ENCODE data around the gene CYP1B1. TPM values are rescaled to one million over a fixed set of nuclear protein-coding genes. Genes with fewer than 3 reads are reported as not detected.

The CYP1B1 gene
- total and polyA plus RNA-seq, 2 of the 13 experiments (the other 11 are each of a cell fraction or from before 2014, with no cell fraction given): not detected

DNA sequence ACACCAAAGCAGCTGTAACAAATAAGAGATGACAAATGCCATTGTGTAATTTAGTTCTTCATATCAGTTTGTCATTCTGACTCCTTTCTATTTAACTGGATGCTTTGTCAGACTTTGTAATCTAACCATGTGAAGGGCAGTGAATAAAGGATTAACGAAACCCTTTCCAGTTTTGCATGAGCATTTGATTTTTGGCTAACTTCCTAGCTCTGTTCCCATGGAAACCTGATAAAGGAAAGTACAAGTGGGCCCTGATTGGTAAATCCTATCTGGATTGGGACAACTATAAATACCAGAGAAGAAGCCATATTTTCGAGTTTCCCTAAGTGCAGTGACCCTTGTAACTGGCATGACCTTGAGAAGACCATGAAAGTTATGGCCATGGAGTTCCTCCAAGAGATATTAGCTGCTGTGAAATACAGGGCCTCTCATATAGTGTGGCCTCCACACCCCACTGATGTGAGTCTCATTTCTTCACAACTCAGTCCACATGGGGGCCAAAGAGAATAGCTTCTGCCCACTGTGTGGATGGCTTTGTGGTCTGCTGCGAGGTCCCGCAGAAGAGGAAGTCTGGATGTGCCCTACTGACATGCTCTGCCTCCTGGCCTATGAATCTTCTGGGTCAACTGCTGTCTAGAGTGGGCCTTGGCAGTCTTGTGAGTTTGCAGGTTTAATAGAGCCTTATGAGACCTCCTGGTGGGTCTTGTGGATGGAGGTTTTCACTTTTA lies 38.2 kb upstream of the CYP1B1 start:
- no peak for FAIRE-seq
- in situ Hi-C loops (cut with HindIII; ENCODE audit: extremely low pct_ligation_motif_present, low pct_unique_long_range_greater_than_20kb): no loop called here
- Histone ChIP-seq H3K9me3 (ENCODE audit: low read length) (no peaks in the 10 kb centered on the region), H3K4me2 (ENCODE audit: low read depth, low read length) (no peak overlapping the region), H3K4me1 (ENCODE audit: insufficient read depth, low read length) (peaks cover 10% of the 10 kb centered on the region), H3K4me3 (replicated peaks in 1 of 3; ENCODE audit: insufficient read depth in 1 of 3, low read depth in 2 of 3, low read length in 3 of 3) (no peak overlapping the region), H3K79me2 (ENCODE audit: insufficient read depth, low read length) (no peaks in the 10 kb centered on the region), H3K9ac (ENCODE audit: insufficient read depth, low read depth, low read length) (no peak overlapping the region), H3K27ac (ENCODE audit: extremely low read length, insufficient read depth, low read length) (no peak overlapping the region), H2AFZ (ENCODE audit: low read length) (no peak overlapping the region), H4K20me1 (ENCODE audit: insufficient read depth, low read length) (no peaks in the 10 kb centered on the region), H3K27me3 (ENCODE audit: control insufficient read depth in 1 of 2, insufficient read depth in 2 of 2, low read length in 2 of 2) (peaks cover 0 to 8% of the 10 kb centered on the region in 2 experiments; a peak in 1 of 5 replicates), H3K36me3 (replicated peaks in 1 of 2; ENCODE audit: control insufficient read depth in 1 of 2, insufficient read depth in 2 of 2, low read length in 2 of 2) (no peaks in the 10 kb centered on the region)
- BruUV-seq (replicated peaks): no TSS peak
- DNase-seq (ENCODE audit: low spot score): no peak
- ChIA-PET POLR2A (no interaction called here), CTCF (ENCODE audit: low intra/inter-chr PET ratio, low total read pairs) (interaction anchor here (1.6 to 2.6 kb wide), 2 partner anchors 132 to 223 kb away, joined by 7 to 15 read pairs; no protein-coding TSS in a partner anchor)
- no peak for ATAC-seq
- intact Hi-C loops (cut with micrococcal nuclease; ENCODE audit: unreplicated experiment): no loop called here
- 28% methylated on average over 4 of the region's 4 CpGs for WGBS (ENCODE audit: low lambda C conversion rate)
- TF ChIP-seq PAWR (CRISPR knock-in tag; IDR thresholded peaks at IDR 0.05; ENCODE audit: borderline replicate concordance) (no peak), ZNF431 (CRISPR knock-in tag; IDR thresholded peaks at IDR 0.05; ENCODE audit: borderline replicate concordance, low read depth) (no peak), ADNP (CRISPR knock-in tag; IDR thresholded peaks at IDR 0.05) (no peak), ZBTB8A (CRISPR knock-in tag; IDR thresholded peaks at IDR 0.05; ENCODE audit: borderline replicate concordance, low read depth) (no peak), KDM5A (IDR thresholded peaks at IDR 0.05; ENCODE audit: borderline replicate concordance, low read length) (no peak), ZNF839 (CRISPR knock-in tag; IDR thresholded peaks at IDR 0.05; ENCODE audit: borderline replicate concordance) (no peak), SCMH1 (CRISPR knock-in tag; IDR thresholded peaks at IDR 0.05; ENCODE audit: borderline replicate concordance) (no peak), HNRNPH1 (optimal IDR thresholded peaks at IDR 0.05; ENCODE audit: low read depth, low read length) (no peak), ZNF557 (CRISPR knock-in tag; IDR thresholded peaks at IDR 0.05) (no peak), NR2C2 (CRISPR knock-in tag; IDR thresholded peaks at IDR 0.05; ENCODE audit: borderline replicate concordance) (no peak), ZNF766 (CRISPR knock-in tag; IDR thresholded peaks at IDR 0.05; ENCODE audit: borderline replicate concordance) (no peak), IRF2 (CRISPR knock-in tag; IDR thresholded peaks at IDR 0.05) (no peak), ZNF543 (CRISPR knock-in tag; IDR thresholded peaks at IDR 0.05) (no peak), ZNF12 (CRISPR knock-in tag; IDR thresholded peaks at IDR 0.05) (no peak)
- TF ChIP-seq, protein P1, sequence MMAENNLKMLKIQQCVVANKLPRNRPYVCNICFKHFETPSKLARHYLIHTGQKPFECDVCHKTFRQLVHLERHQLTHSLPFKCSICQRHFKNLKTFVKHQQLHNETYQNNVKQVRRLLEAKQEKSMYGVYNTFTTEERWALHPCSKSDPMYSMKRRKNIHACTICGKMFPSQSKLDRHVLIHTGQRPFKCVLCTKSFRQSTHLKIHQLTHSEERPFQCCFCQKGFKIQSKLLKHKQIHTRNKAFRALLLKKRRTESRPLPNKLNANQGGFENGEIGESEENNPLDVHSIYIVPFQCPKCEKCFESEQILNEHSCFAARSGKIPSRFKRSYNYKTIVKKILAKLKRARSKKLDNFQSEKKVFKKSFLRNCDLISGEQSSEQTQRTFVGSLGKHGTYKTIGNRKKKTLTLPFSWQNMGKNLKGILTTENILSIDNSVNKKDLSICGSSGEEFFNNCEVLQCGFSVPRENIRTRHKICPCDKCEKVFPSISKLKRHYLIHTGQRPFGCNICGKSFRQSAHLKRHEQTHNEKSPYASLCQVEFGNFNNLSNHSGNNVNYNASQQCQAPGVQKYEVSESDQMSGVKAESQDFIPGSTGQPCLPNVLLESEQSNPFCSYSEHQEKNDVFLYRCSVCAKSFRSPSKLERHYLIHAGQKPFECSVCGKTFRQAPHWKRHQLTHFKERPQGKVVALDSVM (CRISPR knock-in tag; IDR thresholded peaks at IDR 0.05): no peak
- TF ChIP-seq, protein P2, sequence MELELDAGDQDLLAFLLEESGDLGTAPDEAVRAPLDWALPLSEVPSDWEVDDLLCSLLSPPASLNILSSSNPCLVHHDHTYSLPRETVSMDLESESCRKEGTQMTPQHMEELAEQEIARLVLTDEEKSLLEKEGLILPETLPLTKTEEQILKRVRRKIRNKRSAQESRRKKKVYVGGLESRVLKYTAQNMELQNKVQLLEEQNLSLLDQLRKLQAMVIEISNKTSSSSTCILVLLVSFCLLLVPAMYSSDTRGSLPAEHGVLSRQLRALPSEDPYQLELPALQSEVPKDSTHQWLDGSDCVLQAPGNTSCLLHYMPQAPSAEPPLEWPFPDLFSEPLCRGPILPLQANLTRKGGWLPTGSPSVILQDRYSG (CRISPR knock-in tag; IDR thresholded peaks at IDR 0.05): no peak
- TF ChIP-seq, protein P3, sequence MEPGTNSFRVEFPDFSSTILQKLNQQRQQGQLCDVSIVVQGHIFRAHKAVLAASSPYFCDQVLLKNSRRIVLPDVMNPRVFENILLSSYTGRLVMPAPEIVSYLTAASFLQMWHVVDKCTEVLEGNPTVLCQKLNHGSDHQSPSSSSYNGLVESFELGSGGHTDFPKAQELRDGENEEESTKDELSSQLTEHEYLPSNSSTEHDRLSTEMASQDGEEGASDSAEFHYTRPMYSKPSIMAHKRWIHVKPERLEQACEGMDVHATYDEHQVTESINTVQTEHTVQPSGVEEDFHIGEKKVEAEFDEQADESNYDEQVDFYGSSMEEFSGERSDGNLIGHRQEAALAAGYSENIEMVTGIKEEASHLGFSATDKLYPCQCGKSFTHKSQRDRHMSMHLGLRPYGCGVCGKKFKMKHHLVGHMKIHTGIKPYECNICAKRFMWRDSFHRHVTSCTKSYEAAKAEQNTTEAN (CRISPR knock-in tag; conservative IDR thresholded peaks at IDR 0.05): no peak
